ENCODE data around the gene RRP1. TPM values are rescaled to one million over a fixed set of nuclear protein-coding genes. Genes with fewer than 3 reads are reported as not detected.

RRP1 gene
- total RNA-seq, 4 donors from 2014 or later, result 11.1 to 32.2 (median 12.9) TPM

DNA sequence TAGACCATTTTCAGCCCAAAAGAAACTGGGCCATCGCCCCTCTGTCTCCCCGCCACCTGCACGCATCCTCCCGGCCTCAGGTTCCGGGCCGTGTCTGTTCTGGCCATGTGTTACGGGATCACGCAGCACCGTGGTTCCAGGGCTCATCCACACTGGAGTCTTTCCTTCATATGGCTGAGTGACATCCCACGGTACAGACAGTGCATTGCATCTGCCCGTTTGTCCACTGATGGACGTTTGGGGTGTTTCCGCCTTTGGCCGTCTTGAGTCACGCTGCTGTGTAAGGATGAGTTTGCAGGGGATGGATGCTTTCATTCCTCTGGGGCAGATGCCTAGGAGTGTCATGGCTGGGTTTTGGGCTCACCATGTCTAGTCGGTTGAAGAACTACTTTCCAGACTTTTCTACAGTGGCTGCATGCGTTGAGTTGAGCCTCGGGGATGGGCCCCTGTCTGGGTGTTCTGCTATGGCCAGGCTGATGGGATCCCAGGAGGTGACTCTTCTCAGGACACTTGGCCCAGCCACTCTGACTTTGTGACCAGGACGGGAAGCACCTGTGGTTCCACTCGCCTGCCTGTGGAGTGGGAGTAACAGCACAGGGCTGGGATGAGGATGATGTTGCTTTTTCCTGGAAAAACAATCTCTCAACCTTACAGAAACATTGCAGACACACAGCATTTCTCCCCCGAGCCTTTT lies 16.8 kb downstream of the RRP1 start:
- Histone ChIP-seq H3K9me3 (no peaks in the 10 kb centered on the region), H3K4me3 (no peak overlapping the region), H3K27ac (peak overlapping the region in 1 of 4 donors; percentile 31), H3K27me3 (no peaks in the 10 kb centered on the region), H3K36me3 (peaks cover 0 to 24% (median 0%) of the 10 kb centered on the region in 3 donors), H3K4me1 (peaks cover 0 to 11% (median 7%) of the 10 kb centered on the region in 4 donors)
- no peak for DNase-seq
- TF ChIP-seq POLR2A (IDR thresholded peaks at IDR 0.05), result no peak
- TF ChIP-seq, protein P1, sequence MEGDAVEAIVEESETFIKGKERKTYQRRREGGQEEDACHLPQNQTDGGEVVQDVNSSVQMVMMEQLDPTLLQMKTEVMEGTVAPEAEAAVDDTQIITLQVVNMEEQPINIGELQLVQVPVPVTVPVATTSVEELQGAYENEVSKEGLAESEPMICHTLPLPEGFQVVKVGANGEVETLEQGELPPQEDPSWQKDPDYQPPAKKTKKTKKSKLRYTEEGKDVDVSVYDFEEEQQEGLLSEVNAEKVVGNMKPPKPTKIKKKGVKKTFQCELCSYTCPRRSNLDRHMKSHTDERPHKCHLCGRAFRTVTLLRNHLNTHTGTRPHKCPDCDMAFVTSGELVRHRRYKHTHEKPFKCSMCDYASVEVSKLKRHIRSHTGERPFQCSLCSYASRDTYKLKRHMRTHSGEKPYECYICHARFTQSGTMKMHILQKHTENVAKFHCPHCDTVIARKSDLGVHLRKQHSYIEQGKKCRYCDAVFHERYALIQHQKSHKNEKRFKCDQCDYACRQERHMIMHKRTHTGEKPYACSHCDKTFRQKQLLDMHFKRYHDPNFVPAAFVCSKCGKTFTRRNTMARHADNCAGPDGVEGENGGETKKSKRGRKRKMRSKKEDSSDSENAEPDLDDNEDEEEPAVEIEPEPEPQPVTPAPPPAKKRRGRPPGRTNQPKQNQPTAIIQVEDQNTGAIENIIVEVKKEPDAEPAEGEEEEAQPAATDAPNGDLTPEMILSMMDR (IDR thresholded peaks at IDR 0.05), result no peak

- Histone ChIP-seq H3K4me1 (peaks cover 0 to 21% (median 11%) of the 10 kb centered on the region in 4 donors), H3K27ac (no peak overlapping the region), H3K4me3 (no peak overlapping the region), H3K36me3 (peaks cover 0 to 5% (median 0%) of the 10 kb centered on the region in 3 donors), H3K27me3 (no peaks in the 10 kb centered on the region), H3K9me3 (no peaks in the 10 kb centered on the region)
- TF ChIP-seq POLR2A (IDR thresholded peaks at IDR 0.05), result no peak
- TF ChIP-seq, protein P1 (IDR thresholded peaks at IDR 0.05), result no peak
- no peak for DNase-seq
Observed at GRCh38 chr21:43808367-43808766, 19.0 kb downstream of the RRP1 start.

DNA sequence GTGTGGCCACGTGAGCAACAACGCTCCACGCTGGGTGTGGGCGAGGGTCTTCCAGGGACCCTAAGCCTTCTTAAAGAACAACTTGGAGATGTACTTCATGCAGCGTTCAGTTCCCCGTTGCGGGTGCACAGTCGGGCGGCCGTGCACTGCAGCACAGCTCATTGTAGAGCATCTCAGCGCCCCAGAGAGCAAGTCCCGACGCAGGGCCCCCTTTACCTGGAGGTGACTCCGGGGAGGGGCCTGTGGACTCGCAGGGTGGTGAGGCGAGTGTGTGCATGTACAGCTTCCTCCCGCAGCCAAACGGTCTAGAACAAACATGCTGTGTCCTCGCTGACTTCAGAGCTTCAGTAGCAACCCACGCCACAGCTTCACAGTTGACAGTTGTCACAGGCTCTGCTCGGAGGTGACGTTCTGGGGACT lies 19.5 kb downstream of the RRP1 start:
- Histone ChIP-seq H3K27ac (no peak overlapping the region), H3K27me3 (no peaks in the 10 kb centered on the region), H3K4me1 (peaks cover 0 to 21% (median 11%) of the 10 kb centered on the region in 4 donors), H3K36me3 (peaks cover 0 to under 1% (median 0%) of the 10 kb centered on the region in 3 donors), H3K4me3 (no peak overlapping the region), H3K9me3 (no peaks in the 10 kb centered on the region)
- no peak for TF ChIP-seq POLR2A (IDR thresholded peaks at IDR 0.05)
- TF ChIP-seq, protein P1 (IDR thresholded peaks at IDR 0.05), result no peak
- DNase-seq, result no peak

GRCh38 chr21:43809346-43809799 lies 20.0 kb downstream of the RRP1 start:
- TF ChIP-seq, protein P1 (IDR thresholded peaks at IDR 0.05), result no peak
- TF ChIP-seq POLR2A (IDR thresholded peaks at IDR 0.05), result no peak
- Histone ChIP-seq H3K4me1 (peaks cover 0 to 21% (median 11%) of the 10 kb centered on the region in 4 donors), H3K9me3 (no peaks in the 10 kb centered on the region), H3K27me3 (no peaks in the 10 kb centered on the region), H3K27ac (no peak overlapping the region), H3K36me3 (no peaks in the 10 kb centered on the region), H3K4me3 (no peak overlapping the region)
- no peak for DNase-seq

- H3K4me1 ChIP-seq, result peaks cover 0 to 21% (median 11%) of the 10 kb centered on the region in 4 donors
- H3K27ac ChIP-seq, result no peak overlapping the region
- H3K4me3 ChIP-seq, result no peak overlapping the region
- TF ChIP-seq, protein P1 (IDR thresholded peaks at IDR 0.05), result no peak
- DNase-seq, result no peak
- no peaks in the 10 kb centered on the region for H3K9me3 ChIP-seq
- no peaks in the 10 kb centered on the region for H3K27me3 ChIP-seq
- no peaks in the 10 kb centered on the region for H3K36me3 ChIP-seq
Observed at GRCh38 chr21:43809853-43810504, 20.6 kb downstream of the RRP1 start.

Measured in Peyer's patch (tissue), 4 donors.